Panc1 (cell line): ENCODE measurements around the gene OR2T8. TPM values are rescaled to one million over a fixed set of nuclear protein-coding genes. Genes with fewer than 3 reads are reported as not detected.

Source experiments
- ATAC-seq: fragments of 200-7000 bp; cut with Tn5 transposase; 2 replicates; pipeline ENCODE4 v1.9.1; 2020; ENCODE audit warnings: mild to moderate bottlenecking, moderate library complexity
- BruUV-seq: library from RNA; stranded (reverse); fragments of 400-500 nt; replicated peaks from 2 replicates; lab custom pipeline; 2021; lab: Mats Ljungman, UMichigan
- CTCF ChIA-PET: fragments of 300-600 bp; sonication (Branson Sonifier 250); formaldehyde crosslinking; loops from one replicate; lab custom pipeline; 2022; ENCODE audit warnings: antibody characterized with exemption; lab: Charles Lee
- POLR2A ChIA-PET: fragments of 300-600 bp; sonication (Branson Sonifier 250); formaldehyde crosslinking; loops from one replicate; lab custom pipeline; 2022; ENCODE audit warnings: antibody characterized with exemption; lab: Charles Lee
- DNase-seq: peaks from one replicate; pipeline ENCODE4 v3.0.0-alpha.2; 2010; ENCODE audit warnings: low read depth, low spot score
- H3K27ac ChIP-seq: 2 replicates; pipeline ENCODE4 v1.5.1; 2011; ENCODE audit warnings: mild to moderate bottlenecking, low read length, inconsistent platforms
- H3K27me3 ChIP-seq: fragments of 200-500 bp; sonication (Bioruptor generic); 2 replicates; pipeline ENCODE4 v1.6.0; 2014; ENCODE audit warnings: low read length, inconsistent platforms; ENCODE audit not compliant: control insufficient read depth, insufficient read depth
- H3K36me3 ChIP-seq: fragments of 200-500 bp; sonication (Bioruptor generic); 2 replicates; pipeline ENCODE4 v1.5.1; 2014; ENCODE audit warnings: inconsistent platforms, mild to moderate bottlenecking, low read length, moderate library complexity; ENCODE audit not compliant: control insufficient read depth, insufficient read depth
- H3K4me1 ChIP-seq: 2 replicates; pipeline ENCODE4 v1.5.1; 2011; ENCODE audit warnings: inconsistent platforms, mild to moderate bottlenecking, low read length, moderate library complexity; ENCODE audit not compliant: control insufficient read depth, insufficient read depth
- H3K4me3 ChIP-seq, 2 experiments: 2 replicates each; pipeline ENCODE4 v1.5.1; 2011 to 2012; ENCODE audit warnings: low read depth in 2 of 2, low read length in 2 of 2, mild to moderate bottlenecking in 2 of 2, inconsistent platforms in 1 of 2, moderate library complexity in 1 of 2
- H3K9me3 ChIP-seq: fragments of 200-500 bp; sonication (Bioruptor generic); 2 replicates; pipeline ENCODE4 v1.5.1; 2014; ENCODE audit warnings: low read depth, mild to moderate bottlenecking, inconsistent platforms, low read length, moderate library complexity; ENCODE audit not compliant: control insufficient read depth, insufficient read depth
- CTCF ChIP-seq: fragments of 450-650 bp; IDR thresholded peaks from 2 replicates; pipeline ENCODE4 v1.5.1; 2017; ENCODE audit warnings: mild to moderate bottlenecking
- POLR2AphosphoS5 ChIP-seq: IDR thresholded peaks from 2 replicates; pipeline ENCODE4 v1.6.1; 2012; ENCODE audit warnings: mild to moderate bottlenecking, low read depth, low read length, moderate library complexity
- REST ChIP-seq, 2 experiments: IDR thresholded peaks; 2 replicates each; pipeline ENCODE4 v1.6.1; 2011 to 2012; ENCODE audit warnings: low read depth in 2 of 2, control low read depth in 1 of 2, low read length in 1 of 2, mild to moderate bottlenecking in 1 of 2, moderate library complexity in 1 of 2; ENCODE audit not compliant: insufficient read depth in 1 of 2
- SIN3A ChIP-seq: IDR thresholded peaks from 2 replicates; pipeline ENCODE4 v1.6.1; 2012; ENCODE audit warnings: low read depth, mild to moderate bottlenecking, low read length, moderate library complexity, borderline replicate concordance; ENCODE audit not compliant: insufficient read depth
- TCF7L2 ChIP-seq: IDR thresholded peaks from 2 replicates; pipeline ENCODE4 v1.6.1; 2011; ENCODE audit warnings: mild to moderate bottlenecking, low read depth, low read length, inconsistent platforms
- in situ Hi-C: cut with HindIII; loops from 2 replicates; pipeline ENCODE4 v1.10.0; 2016; ENCODE audit warnings: low sequenced_read_pairs, low pct_unique_long_range_greater_than_20kb
- intact Hi-C: fragments of 100-400 bp; cut with micrococcal nuclease; formaldehyde crosslinking; loops from one replicate; pipeline ENCODE4 v1.10.0; 2022; ENCODE audit not compliant: unreplicated experiment
- total RNA-seq: library from RNA; stranded (reverse); gene quantifications from one replicate; pipeline ENCODE4 v1.2.1, GENCODE V29; 2021; ENCODE audit not compliant: unreplicated experiment

Gene OR2T8
- total RNA-seq, 1 experiment from 2014 or later, result not detected

DNA sequence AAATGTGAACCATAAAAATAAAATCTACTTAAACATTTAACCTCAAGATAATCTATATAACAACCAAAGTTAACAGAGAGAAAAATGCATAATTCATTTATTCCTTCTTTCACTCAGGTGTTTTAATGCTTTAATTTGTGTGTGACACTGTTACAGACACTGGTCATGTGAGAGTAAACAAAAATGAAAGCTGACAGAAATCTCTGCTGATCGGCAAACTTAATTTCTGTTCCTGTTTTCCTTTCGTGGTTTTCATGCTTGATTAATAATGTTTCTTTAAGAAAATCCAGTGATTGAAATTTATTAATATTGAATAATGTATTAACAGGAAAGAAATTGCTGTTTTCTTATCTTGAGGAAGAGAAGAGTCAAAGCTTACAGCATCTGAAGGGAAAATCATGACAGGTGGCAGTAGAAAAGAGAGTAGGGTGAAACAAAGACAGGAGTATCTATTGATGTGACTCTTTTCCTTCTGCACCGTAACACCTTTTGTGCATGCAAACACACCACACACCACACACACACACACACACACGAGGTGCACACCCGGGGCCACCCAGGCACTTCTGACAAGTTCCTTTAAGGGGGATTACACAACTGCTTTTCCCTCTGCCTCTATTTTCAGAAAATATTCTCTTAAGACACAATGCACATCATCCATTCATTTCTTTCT, 46.6 kb downstream of the OR2T8 start:
- no peak for DNase-seq
- Histone ChIP-seq H3K4me1 (no peaks in the 10 kb centered on the region), H3K9me3 (no peaks in the 10 kb centered on the region), H3K36me3 (no peaks in the 10 kb centered on the region), H3K27me3 (no peaks in the 10 kb centered on the region), H3K4me3 (no peak overlapping the region), H3K27ac (no peak overlapping the region)
- in situ Hi-C loops, result no loop called here
- ChIA-PET CTCF (no interaction called here), POLR2A (no interaction called here)
- intact Hi-C loops, result no loop called here
- no peak for ATAC-seq
- BruUV-seq, result no TSS peak
- TF ChIP-seq POLR2AphosphoS5 (no peak), SIN3A (no peak), CTCF (no peak), TCF7L2 (no peak), REST (IDR thresholded peaks at IDR 0.05; ENCODE audit: insufficient read depth in 1 of 2, low read depth in 2 of 2, low read length in 1 of 2) (no peak)

Other genes with a start within 250 kb of the OR2T8 start
- gene OR13G1, start 240.5 kb upstream of the OR2T8 start, total RNA-seq, result not detected
- not detected for gene OR6F1, start 203.6 kb upstream of the OR2T8 start, total RNA-seq
- gene OR14K1, start 181.6 kb upstream of the OR2T8 start, total RNA-seq, result not detected
- gene OR14A2, start 172.1 kb upstream of the OR2T8 start, total RNA-seq, result not detected
- not detected for gene OR1C1, start 159.7 kb upstream of the OR2T8 start, total RNA-seq
- not detected for gene OR14A16, start 96.1 kb upstream of the OR2T8 start, total RNA-seq
- not detected for gene OR11L1, start 78.4 kb upstream of the OR2T8 start, total RNA-seq
- gene TRIM58, start 63.1 kb upstream of the OR2T8 start, total RNA-seq, result not detected
- gene OR2W3, start 24.7 kb upstream of the OR2T8 start, total RNA-seq, result not detected
- not detected for gene OR2AJ1, start 4.6 kb downstream of the OR2T8 start, total RNA-seq
- gene OR2L8, start 28.6 kb downstream of the OR2T8 start, total RNA-seq, result not detected
- gene OR2AK2, start 45.0 kb downstream of the OR2T8 start, total RNA-seq, result not detected
- gene OR2L5, start 93.4 kb downstream of the OR2T8 start, total RNA-seq, result not detected
- not detected for gene OR2L2, start 109.8 kb downstream of the OR2T8 start, total RNA-seq
- gene OR2L3, start 126.6 kb downstream of the OR2T8 start, total RNA-seq, result not detected
- gene OR2L13, start 174.9 kb downstream of the OR2T8 start, total RNA-seq, result not detected
- gene OR2M5, start 224.9 kb downstream of the OR2T8 start, total RNA-seq, result not detected